ENCODE data around the gene DPP3.

DPP3 gene

DNA sequence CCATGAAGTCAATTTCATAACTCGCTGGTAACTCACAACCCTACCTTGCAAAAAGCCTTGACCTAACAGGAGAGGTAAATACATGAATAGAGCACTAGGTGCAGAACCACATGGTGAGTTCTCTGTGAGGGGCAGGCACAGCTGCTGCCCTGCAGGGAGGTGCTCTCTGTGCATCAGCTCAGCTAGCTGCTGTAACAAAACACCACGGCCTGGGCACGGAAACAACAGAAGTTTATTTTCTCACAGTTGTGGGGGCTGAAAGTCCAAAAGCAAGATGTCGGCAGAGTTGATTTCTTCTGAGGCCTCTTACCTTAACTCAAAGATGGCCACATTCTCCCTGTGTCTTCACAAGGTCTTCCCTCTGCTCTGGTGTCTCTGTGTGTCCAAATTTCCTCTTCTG lies 28.6 kb upstream of the DPP3 start:
- H3K27me3 ChIP-seq (replicated peaks; ENCODE audit: insufficient read depth, low read length) = peaks cover 69% of the 10 kb centered on the region
- H3K4me3 ChIP-seq (ENCODE audit: low read length) = no peak overlapping the region
- no peaks in the 10 kb centered on the region for H3K9me2 ChIP-seq (replicated peaks; ENCODE audit: insufficient read depth, low read length)
- no peak overlapping the region for H2AFZ ChIP-seq (ENCODE audit: low read length)
- H3K4me1 ChIP-seq (ENCODE audit: low read length) = no peaks in the 10 kb centered on the region
- TF ChIP-seq EZH2 (optimal IDR thresholded peaks at IDR 0.05; ENCODE audit: low read depth, low read length) = no peak
- no peak for TF ChIP-seq EZH2phosphoT487 (IDR thresholded peaks at IDR 0.05; ENCODE audit: low read length)
- TF ChIP-seq, protein P1, sequence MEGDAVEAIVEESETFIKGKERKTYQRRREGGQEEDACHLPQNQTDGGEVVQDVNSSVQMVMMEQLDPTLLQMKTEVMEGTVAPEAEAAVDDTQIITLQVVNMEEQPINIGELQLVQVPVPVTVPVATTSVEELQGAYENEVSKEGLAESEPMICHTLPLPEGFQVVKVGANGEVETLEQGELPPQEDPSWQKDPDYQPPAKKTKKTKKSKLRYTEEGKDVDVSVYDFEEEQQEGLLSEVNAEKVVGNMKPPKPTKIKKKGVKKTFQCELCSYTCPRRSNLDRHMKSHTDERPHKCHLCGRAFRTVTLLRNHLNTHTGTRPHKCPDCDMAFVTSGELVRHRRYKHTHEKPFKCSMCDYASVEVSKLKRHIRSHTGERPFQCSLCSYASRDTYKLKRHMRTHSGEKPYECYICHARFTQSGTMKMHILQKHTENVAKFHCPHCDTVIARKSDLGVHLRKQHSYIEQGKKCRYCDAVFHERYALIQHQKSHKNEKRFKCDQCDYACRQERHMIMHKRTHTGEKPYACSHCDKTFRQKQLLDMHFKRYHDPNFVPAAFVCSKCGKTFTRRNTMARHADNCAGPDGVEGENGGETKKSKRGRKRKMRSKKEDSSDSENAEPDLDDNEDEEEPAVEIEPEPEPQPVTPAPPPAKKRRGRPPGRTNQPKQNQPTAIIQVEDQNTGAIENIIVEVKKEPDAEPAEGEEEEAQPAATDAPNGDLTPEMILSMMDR (IDR thresholded peaks at IDR 0.05; ENCODE audit: low read length) = no peak
- H4K20me1 ChIP-seq (ENCODE audit: insufficient read depth, low read length) = no peaks in the 10 kb centered on the region
- no peak overlapping the region for H3K27ac ChIP-seq (ENCODE audit: low read length)
- no peaks in the 10 kb centered on the region for H3K36me3 ChIP-seq (replicated peaks; ENCODE audit: insufficient read depth, low read length)
- no peak overlapping the region for H3K9ac ChIP-seq (ENCODE audit: low read length)
- H3K4me2 ChIP-seq (ENCODE audit: low read depth, low read length) = no peak overlapping the region
- DNase-seq = no peak
- H3K79me2 ChIP-seq (ENCODE audit: low read length) = no peaks in the 10 kb centered on the region
- H3F3A ChIP-seq (ENCODE audit: insufficient read depth, low read length) = no peaks in the 10 kb centered on the region
- no peaks in the 10 kb centered on the region for H3K9me3 ChIP-seq (replicated peaks; ENCODE audit: insufficient read depth, low read length)

DNA sequence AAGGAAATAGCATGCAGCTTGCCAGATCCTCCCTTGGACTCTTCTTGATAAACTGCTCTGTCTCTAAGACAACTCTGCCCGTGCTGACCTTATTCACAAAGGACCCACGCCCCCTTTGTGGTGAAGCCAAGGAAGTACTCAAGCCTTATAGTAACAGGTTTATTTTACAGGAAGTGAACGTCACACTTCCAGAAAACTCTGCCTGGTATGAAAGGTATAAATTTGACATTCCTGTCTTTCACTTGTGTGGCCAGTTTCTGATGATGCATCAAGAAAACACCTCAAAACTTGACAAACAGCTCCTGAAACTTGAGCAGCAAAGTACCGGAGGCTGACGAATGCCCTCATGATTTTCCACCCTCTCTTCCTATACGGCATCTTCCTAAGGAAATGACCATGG lies 26.0 kb upstream of the DPP3 start:
- peaks cover 45% of the 10 kb centered on the region for H3K27me3 ChIP-seq (replicated peaks; ENCODE audit: insufficient read depth, low read length)
- H2AFZ ChIP-seq (ENCODE audit: low read length) = no peak overlapping the region
- H3K79me2 ChIP-seq (ENCODE audit: low read length) = no peaks in the 10 kb centered on the region
- H3K36me3 ChIP-seq (replicated peaks; ENCODE audit: insufficient read depth, low read length) = no peaks in the 10 kb centered on the region
- no peaks in the 10 kb centered on the region for H4K20me1 ChIP-seq (ENCODE audit: insufficient read depth, low read length)
- H3K4me2 ChIP-seq (ENCODE audit: low read depth, low read length) = no peak overlapping the region
- TF ChIP-seq EZH2phosphoT487 (IDR thresholded peaks at IDR 0.05; ENCODE audit: low read length) (no peak), EZH2 (optimal IDR thresholded peaks at IDR 0.05; ENCODE audit: low read depth, low read length) (no peak)
- TF ChIP-seq, protein P1 (IDR thresholded peaks at IDR 0.05; ENCODE audit: low read length) = no peak
- H3K9me3 ChIP-seq (replicated peaks; ENCODE audit: insufficient read depth, low read length) = no peaks in the 10 kb centered on the region
- no peak overlapping the region for H3K9ac ChIP-seq (ENCODE audit: low read length)
- no peak for DNase-seq
- 0 out of 2 replicates have a peak, but pooled peaks cover 3% of the 10 kb centered on the region for H3K4me1 ChIP-seq (ENCODE audit: low read length)
- H3K4me3 ChIP-seq (ENCODE audit: low read length) = no peak overlapping the region
- no peaks in the 10 kb centered on the region for H3F3A ChIP-seq (ENCODE audit: insufficient read depth, low read length)
- no peak overlapping the region for H3K27ac ChIP-seq (ENCODE audit: low read length)
- no peaks in the 10 kb centered on the region for H3K9me2 ChIP-seq (replicated peaks; ENCODE audit: insufficient read depth, low read length)

DNA sequence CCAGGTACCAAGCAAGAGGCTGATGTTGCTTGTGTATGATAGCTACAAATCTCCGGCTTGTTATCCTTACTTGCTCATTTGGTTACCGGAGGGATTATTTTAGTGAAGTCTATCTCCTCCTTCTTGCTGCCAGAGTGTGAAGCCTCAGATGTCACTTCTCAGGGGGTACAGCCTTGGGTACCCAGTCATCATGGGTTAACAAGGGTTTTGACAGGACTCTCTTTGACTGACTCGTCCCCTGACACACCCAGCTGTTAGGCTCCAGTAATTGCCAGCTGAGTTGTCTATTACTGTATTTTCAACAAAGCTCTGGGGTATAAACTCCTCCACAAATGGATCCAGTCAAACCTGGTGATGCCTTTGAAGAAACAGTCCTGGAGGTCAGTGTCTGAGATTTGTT lies 25.4 kb upstream of the DPP3 start:
- Histone ChIP-seq H3K9ac (ENCODE audit: low read length) (no peak overlapping the region), H3K4me1 (ENCODE audit: low read length) (0 out of 2 replicates have a peak, but pooled peaks cover 5% of the 10 kb centered on the region), H3K4me3 (ENCODE audit: low read length) (no peak overlapping the region), H3K27ac (ENCODE audit: low read length) (no peak overlapping the region), H2AFZ (ENCODE audit: low read length) (no peak overlapping the region), H3K79me2 (ENCODE audit: low read length) (no peaks in the 10 kb centered on the region), H4K20me1 (ENCODE audit: insufficient read depth, low read length) (no peaks in the 10 kb centered on the region), H3K27me3 (replicated peaks; ENCODE audit: insufficient read depth, low read length) (peaks cover 45% of the 10 kb centered on the region), H3F3A (ENCODE audit: insufficient read depth, low read length) (no peaks in the 10 kb centered on the region), H3K9me2 (replicated peaks; ENCODE audit: insufficient read depth, low read length) (no peaks in the 10 kb centered on the region), H3K4me2 (ENCODE audit: low read depth, low read length) (no peak overlapping the region), H3K9me3 (replicated peaks; ENCODE audit: insufficient read depth, low read length) (no peaks in the 10 kb centered on the region), H3K36me3 (replicated peaks; ENCODE audit: insufficient read depth, low read length) (no peaks in the 10 kb centered on the region)
- no peak for TF ChIP-seq EZH2 (optimal IDR thresholded peaks at IDR 0.05; ENCODE audit: low read depth, low read length)
- TF ChIP-seq EZH2phosphoT487 (IDR thresholded peaks at IDR 0.05; ENCODE audit: low read length) = no peak
- TF ChIP-seq, protein P1 (IDR thresholded peaks at IDR 0.05; ENCODE audit: low read length) = no peak
- no peak for DNase-seq
